ENCODE data around the gene CLASRP. TPM values are rescaled to one million over a fixed set of nuclear protein-coding genes. Genes with fewer than 3 reads are reported as not detected.
A peak's percentile ranks its signal among the peaks of the same experiment; 100 is the strongest.

CLASRP gene
- polyA plus RNA-seq, 3 donors: 2.2 to 152 (median 4.1) TPM

GRCh38 chr19:45102481-45102880 is 63.6 kb downstream of the CLASRP start:
- Mint-ChIP-seq H3K36me3 (peaks cover 5% of the 10 kb centered on the region in 2 donors), H3K4me3 (peak overlapping the region in 1 of 2 donors; percentile 66), H3K27me3 (ENCODE audit: low read depth in 3 of 3) (peaks cover 0 to 6% (median 0%) of the 10 kb centered on the region in 3 donors), H3K4me1 (peaks cover 37% of the 10 kb centered on the region), H3K9me3 (no peaks in the 10 kb centered on the region), H3K27ac (no peak overlapping the region)
- Histone ChIP-seq H3K36me3 (replicated peaks in 1 of 2; ENCODE audit: control insufficient read depth in 1 of 2, insufficient read depth in 2 of 2, low read length in 2 of 2) (peaks cover 0 to 14% of the 10 kb centered on the region in 2 donors), H3K4me2 (replicated peaks; ENCODE audit: extremely low read depth, low read length, poor library complexity, severe bottlenecking) (peak overlapping the region; percentile 50), H3K79me2 (ENCODE audit: insufficient read depth, low read length) (peaks cover 91% of the 10 kb centered on the region), H3K9ac (ENCODE audit: insufficient read depth, low read length, poor library complexity, severe bottlenecking) (no peak overlapping the region), H2AFZ (ENCODE audit: insufficient read depth, low read depth, low read length, poor library complexity, severe bottlenecking) (no peak overlapping the region), H3K27me3 (ENCODE audit: control insufficient read depth in 2 of 2, insufficient read depth in 2 of 2, low read length in 2 of 2) (no peaks in the 10 kb centered on the region), H3K4me3 (replicated peaks in 1 of 3; ENCODE audit: low read depth in 2 of 3, low read length in 3 of 3) (no peak overlapping the region), H3K27ac (ENCODE audit: low read depth in 1 of 2, low read length in 2 of 2) (no peak overlapping the region), H3K4me1 (ENCODE audit: control insufficient read depth in 1 of 2, insufficient read depth in 2 of 2, low read length in 2 of 2) (peaks cover 8 to 11% of the 10 kb centered on the region in 2 donors), H4K20me1 (ENCODE audit: insufficient read depth, low read length) (peaks cover 95% of the 10 kb centered on the region), H3K9me3 (replicated peaks in 1 of 2; ENCODE audit: control insufficient read depth in 1 of 2, insufficient read depth in 1 of 2, low read length in 2 of 2) (no peaks in the 10 kb centered on the region)
- 100% methylated on average over 6 of the region's 7 CpGs for WGBS (ENCODE audit: insufficient coverage)
- intact Hi-C loops (cut with micrococcal nuclease): no loop called here
- no peak for DNase-seq
- TF ChIP-seq CTCF (IDR thresholded peaks at IDR 0.05): no peak

GRCh38 chr19:45103156-45103507 is 64.3 kb downstream of the CLASRP start:
- Histone ChIP-seq H3K4me2 (replicated peaks; ENCODE audit: extremely low read depth, low read length, poor library complexity, severe bottlenecking) (peak overlapping the region; percentile 50), H3K36me3 (replicated peaks in 1 of 2; ENCODE audit: control insufficient read depth in 1 of 2, insufficient read depth in 2 of 2, low read length in 2 of 2) (peaks cover 0 to 14% of the 10 kb centered on the region in 2 donors), H3K79me2 (ENCODE audit: insufficient read depth, low read length) (peaks cover 90% of the 10 kb centered on the region), H3K9me3 (replicated peaks in 1 of 2; ENCODE audit: control insufficient read depth in 1 of 2, insufficient read depth in 1 of 2, low read length in 2 of 2) (no peaks in the 10 kb centered on the region), H3K9ac (ENCODE audit: insufficient read depth, low read length, poor library complexity, severe bottlenecking) (peak overlapping the region; percentile 8), H3K4me1 (ENCODE audit: control insufficient read depth in 1 of 2, insufficient read depth in 2 of 2, low read length in 2 of 2) (peaks cover 8 to 11% of the 10 kb centered on the region in 2 donors), H3K27ac (ENCODE audit: low read depth in 1 of 2, low read length in 2 of 2) (peak overlapping the region in 1 of 2 donors; percentile 13), H3K27me3 (ENCODE audit: control insufficient read depth in 2 of 2, insufficient read depth in 2 of 2, low read length in 2 of 2) (no peaks in the 10 kb centered on the region), H4K20me1 (ENCODE audit: insufficient read depth, low read length) (peaks cover 93% of the 10 kb centered on the region), H2AFZ (ENCODE audit: insufficient read depth, low read depth, low read length, poor library complexity, severe bottlenecking) (no peak overlapping the region), H3K4me3 (replicated peaks in 1 of 3; ENCODE audit: low read depth in 2 of 3, low read length in 3 of 3) (peak overlapping the region in 2 of 3 experiments; percentile 33 to 57)
- DNase-seq: peak in 1 of 3 donors; percentile 32
- Mint-ChIP-seq H3K9me3 (no peaks in the 10 kb centered on the region), H3K27me3 (ENCODE audit: low read depth in 3 of 3) (peaks cover 0 to 4% (median 0%) of the 10 kb centered on the region in 3 donors), H3K27ac (peak overlapping the region in 3 of 7 donors; percentile 23 to 81 (median 58)), H3K4me1 (peaks cover 30% of the 10 kb centered on the region), H3K36me3 (peaks cover 5% of the 10 kb centered on the region in 2 donors), H3K4me3 (peak overlapping the region; percentile 48 to 66)
- WGBS (ENCODE audit: insufficient coverage): 31% methylated on average over 2 of the region's 15 CpGs
- intact Hi-C loops (cut with micrococcal nuclease): no loop called here
- no peak for TF ChIP-seq CTCF (IDR thresholded peaks at IDR 0.05)

Data from CD14-positive monocyte (primary cell).